ENCODE results near the gene RAB6B. TPM values are rescaled to one million over a fixed set of nuclear protein-coding genes. Genes with fewer than 3 reads are reported as not detected.

RAB6B gene
- total and polyA plus RNA-seq, 2 donors (not counting 1 experiment from before 2014, with no cell fraction given) = 0.83 to 1.5 TPM

- no peak overlapping the region for H3K4me2 ChIP-seq (ENCODE audit: extremely low read depth, insufficient read depth, low read length)
- H3K9ac ChIP-seq (ENCODE audit: insufficient read depth, low read length) = no peak overlapping the region
- no peaks in the 10 kb centered on the region for H3K79me2 ChIP-seq (ENCODE audit: control insufficient read depth, insufficient read depth, low read length)
- H3K4me3 ChIP-seq (replicated peaks in 1 of 4; ENCODE audit: control extremely low read depth in 1 of 4, insufficient read depth in 1 of 4, low read depth in 3 of 4, low read length in 4 of 4) = no peak overlapping the region
- H3K9me3 ChIP-seq (ENCODE audit: control insufficient read depth, insufficient read depth, low read depth, low read length) = no peaks in the 10 kb centered on the region
- H4K20me1 ChIP-seq (ENCODE audit: control insufficient read depth, extremely low read depth, insufficient read depth, low read length) = no peaks in the 10 kb centered on the region
- H3K27me3 ChIP-seq (ENCODE audit: control insufficient read depth, insufficient read depth, low read length) = peaks cover 7% of the 10 kb centered on the region
- H3K36me3 ChIP-seq (ENCODE audit: control insufficient read depth, insufficient read depth, low read length) = no peaks in the 10 kb centered on the region
- no peak overlapping the region for H2AFZ ChIP-seq (ENCODE audit: low read length)
- no peaks in the 10 kb centered on the region for H3K4me1 ChIP-seq (ENCODE audit: control insufficient read depth, extremely low read depth, insufficient read depth, low read length)
- DNase-seq (ENCODE audit: low read depth in 2 of 2) = peak in 1 of 2 donors; percentile 8
- H3K27ac ChIP-seq (ENCODE audit: insufficient read depth, low read length) = no peak overlapping the region
- TF ChIP-seq, protein P1, sequence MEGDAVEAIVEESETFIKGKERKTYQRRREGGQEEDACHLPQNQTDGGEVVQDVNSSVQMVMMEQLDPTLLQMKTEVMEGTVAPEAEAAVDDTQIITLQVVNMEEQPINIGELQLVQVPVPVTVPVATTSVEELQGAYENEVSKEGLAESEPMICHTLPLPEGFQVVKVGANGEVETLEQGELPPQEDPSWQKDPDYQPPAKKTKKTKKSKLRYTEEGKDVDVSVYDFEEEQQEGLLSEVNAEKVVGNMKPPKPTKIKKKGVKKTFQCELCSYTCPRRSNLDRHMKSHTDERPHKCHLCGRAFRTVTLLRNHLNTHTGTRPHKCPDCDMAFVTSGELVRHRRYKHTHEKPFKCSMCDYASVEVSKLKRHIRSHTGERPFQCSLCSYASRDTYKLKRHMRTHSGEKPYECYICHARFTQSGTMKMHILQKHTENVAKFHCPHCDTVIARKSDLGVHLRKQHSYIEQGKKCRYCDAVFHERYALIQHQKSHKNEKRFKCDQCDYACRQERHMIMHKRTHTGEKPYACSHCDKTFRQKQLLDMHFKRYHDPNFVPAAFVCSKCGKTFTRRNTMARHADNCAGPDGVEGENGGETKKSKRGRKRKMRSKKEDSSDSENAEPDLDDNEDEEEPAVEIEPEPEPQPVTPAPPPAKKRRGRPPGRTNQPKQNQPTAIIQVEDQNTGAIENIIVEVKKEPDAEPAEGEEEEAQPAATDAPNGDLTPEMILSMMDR (conservative IDR thresholded peaks at IDR 0.05 in 1 of 2, IDR thresholded peaks at IDR 0.05 in 1 of 2; ENCODE audit: low read depth in 1 of 2, low read length in 2 of 2) = no peak
- TF ChIP-seq EZH2 (IDR thresholded peaks at IDR 0.05; ENCODE audit: low read length, missing control alignments) = no peak
Measured at GRCh38 chr3:133797396-133798105, 98.1 kb downstream of the RAB6B start.

GRCh38 chr3:133792171-133792763 is 103.4 kb downstream of the RAB6B start:
- H2AFZ ChIP-seq (ENCODE audit: low read length) = no peak overlapping the region
- H3K36me3 ChIP-seq (ENCODE audit: control insufficient read depth, insufficient read depth, low read length) = no peaks in the 10 kb centered on the region
- H3K4me2 ChIP-seq (ENCODE audit: extremely low read depth, insufficient read depth, low read length) = no peak overlapping the region
- no peaks in the 10 kb centered on the region for H3K79me2 ChIP-seq (ENCODE audit: control insufficient read depth, insufficient read depth, low read length)
- TF ChIP-seq, protein P1 (conservative IDR thresholded peaks at IDR 0.05 in 1 of 2, IDR thresholded peaks at IDR 0.05 in 1 of 2; ENCODE audit: low read depth in 1 of 2, low read length in 2 of 2) = no peak
- TF ChIP-seq EZH2 (IDR thresholded peaks at IDR 0.05; ENCODE audit: low read length, missing control alignments) = no peak
- no peak overlapping the region for H3K9ac ChIP-seq (ENCODE audit: insufficient read depth, low read length)
- no peaks in the 10 kb centered on the region for H3K27me3 ChIP-seq (ENCODE audit: control insufficient read depth, insufficient read depth, low read length)
- no peak overlapping the region for H3K27ac ChIP-seq (ENCODE audit: insufficient read depth, low read length)
- H3K4me3 ChIP-seq (replicated peaks in 1 of 4; ENCODE audit: control extremely low read depth in 1 of 4, insufficient read depth in 1 of 4, low read depth in 3 of 4, low read length in 4 of 4) = no peak overlapping the region
- H4K20me1 ChIP-seq (ENCODE audit: control insufficient read depth, extremely low read depth, insufficient read depth, low read length) = no peaks in the 10 kb centered on the region
- peak; percentile 6 to 17 for DNase-seq (ENCODE audit: low read depth in 2 of 2)
- H3K4me1 ChIP-seq (ENCODE audit: control insufficient read depth, extremely low read depth, insufficient read depth, low read length) = no peaks in the 10 kb centered on the region
- no peaks in the 10 kb centered on the region for H3K9me3 ChIP-seq (ENCODE audit: control insufficient read depth, insufficient read depth, low read depth, low read length)

DNA sequence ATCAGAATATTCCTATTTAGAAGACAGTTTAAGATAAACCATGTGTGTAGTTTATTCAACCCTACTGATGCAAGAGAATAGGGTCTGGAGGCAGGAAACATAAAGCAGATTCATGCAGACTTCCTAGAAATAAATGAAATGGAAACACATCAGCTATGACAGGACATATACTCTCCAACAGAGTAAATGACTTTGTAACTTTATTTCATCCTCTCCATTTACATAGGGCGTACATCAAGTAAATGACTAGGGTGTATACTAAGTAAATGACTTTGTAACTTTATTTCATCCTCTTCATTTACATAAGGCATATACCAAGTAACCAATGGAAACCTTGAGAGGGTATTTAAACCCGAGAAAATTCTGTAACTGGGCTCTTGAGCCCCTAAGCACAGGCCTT is 107.7 kb downstream of the RAB6B start:
- TF ChIP-seq, protein P1 (conservative IDR thresholded peaks at IDR 0.05 in 1 of 2, IDR thresholded peaks at IDR 0.05 in 1 of 2; ENCODE audit: low read depth in 1 of 2, low read length in 2 of 2) = no peak
- TF ChIP-seq EZH2 (IDR thresholded peaks at IDR 0.05; ENCODE audit: low read length, missing control alignments) = no peak
- Histone ChIP-seq H2AFZ (ENCODE audit: low read length) (no peak overlapping the region), H3K4me3 (replicated peaks in 1 of 4; ENCODE audit: control extremely low read depth in 1 of 4, insufficient read depth in 1 of 4, low read depth in 3 of 4, low read length in 4 of 4) (no peak overlapping the region), H4K20me1 (ENCODE audit: control insufficient read depth, extremely low read depth, insufficient read depth, low read length) (no peaks in the 10 kb centered on the region), H3K4me2 (ENCODE audit: extremely low read depth, insufficient read depth, low read length) (no peak overlapping the region), H3K27me3 (ENCODE audit: control insufficient read depth, insufficient read depth, low read length) (no peaks in the 10 kb centered on the region), H3K79me2 (ENCODE audit: control insufficient read depth, insufficient read depth, low read length) (no peaks in the 10 kb centered on the region), H3K9ac (ENCODE audit: insufficient read depth, low read length) (no peak overlapping the region), H3K36me3 (ENCODE audit: control insufficient read depth, insufficient read depth, low read length) (no peaks in the 10 kb centered on the region), H3K27ac (ENCODE audit: insufficient read depth, low read length) (no peak overlapping the region), H3K4me1 (ENCODE audit: control insufficient read depth, extremely low read depth, insufficient read depth, low read length) (no peaks in the 10 kb centered on the region), H3K9me3 (ENCODE audit: control insufficient read depth, insufficient read depth, low read depth, low read length) (no peaks in the 10 kb centered on the region)
- no peak for DNase-seq (ENCODE audit: low read depth in 2 of 2)
